GM21786 (cell line): ENCODE measurements around the gene MRM1.
"Not testable (repeated sequence)": the region's sequence is repeated elsewhere in the genome, so short reads cannot be mapped to it uniquely, and the experiment has no call there.

ENCODE experiments used
- ATAC-seq: cut with Tn5 transposase; IDR thresholded peaks from one replicate; pipeline ENCODE4 v1.9.1; 2021; ENCODE audit not compliant: unreplicated experiment

Gene MRM1

DNA sequence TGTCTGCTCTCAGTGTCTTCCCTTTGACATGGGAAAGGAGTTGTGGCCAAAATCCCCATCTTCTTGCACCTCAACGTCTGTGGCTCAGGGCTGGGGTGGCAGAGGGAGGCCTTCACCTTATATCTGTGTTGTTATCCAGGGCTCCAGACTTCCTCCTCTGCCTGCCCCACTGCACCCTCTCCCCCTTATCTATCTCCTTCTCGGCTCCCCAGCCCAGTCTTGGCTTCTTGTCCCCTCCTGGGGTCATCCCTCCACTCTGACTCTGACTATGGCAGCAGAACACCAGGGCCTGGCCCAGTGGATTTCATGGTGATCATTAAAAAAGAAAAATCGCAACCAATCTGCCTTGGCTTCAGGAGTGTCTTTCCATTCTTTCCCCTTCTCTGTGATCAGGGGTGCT, 918 bp upstream of the MRM1 start:
- ATAC-seq, result no peak

- no peak for ATAC-seq
Measured at GRCh38 chr17:36600936-36601302, 464 bp upstream of the MRM1 start.

GRCh38 chr17:36602030-36602748, 806 bp downstream of the MRM1 start:
- ATAC-seq, result no peak

DNA sequence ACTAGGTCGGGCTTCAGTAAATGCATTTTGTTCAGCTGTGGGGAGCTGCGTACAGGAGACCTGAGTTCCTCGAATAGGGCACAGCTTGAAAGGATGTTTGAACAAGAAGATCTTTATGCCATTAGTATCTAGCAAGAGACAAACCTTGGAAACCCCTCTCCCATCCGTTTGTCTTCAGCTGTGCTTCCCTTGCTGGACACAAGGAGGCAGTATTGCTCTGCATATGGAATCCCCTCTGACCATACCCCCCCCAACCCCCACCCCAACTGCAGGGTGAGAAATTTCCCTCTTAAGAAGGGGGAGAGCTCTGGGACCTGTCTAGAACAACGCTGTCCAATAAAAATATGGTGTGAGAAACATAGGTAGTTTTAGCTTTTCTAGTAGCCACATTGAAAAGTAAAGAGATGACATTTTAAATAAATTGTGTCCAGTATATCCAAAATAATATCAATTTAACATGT, 1.6 kb downstream of the MRM1 start:
- no peak for ATAC-seq

DNA sequence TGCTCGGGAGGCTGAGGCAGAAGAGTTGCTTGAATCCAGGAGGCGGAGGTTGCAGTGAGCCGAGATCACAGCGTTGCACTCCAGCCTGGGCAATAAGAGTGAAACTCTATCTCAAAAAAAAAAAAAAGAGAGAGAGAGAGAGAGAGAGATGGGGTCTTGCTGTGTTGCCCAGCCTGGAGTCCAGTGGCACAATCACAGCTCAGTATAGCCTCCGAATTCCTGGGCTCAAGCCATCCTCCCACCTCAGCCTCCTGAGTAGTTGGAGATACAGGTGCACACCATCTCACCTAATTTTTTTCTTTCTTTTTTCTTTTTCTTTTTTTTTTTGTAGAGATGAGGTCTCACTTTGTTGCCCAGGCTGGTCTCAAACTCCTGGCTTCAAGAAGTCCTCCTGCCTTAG, 3.6 kb downstream of the MRM1 start:
- not testable (repeated sequence) for ATAC-seq

DNA sequence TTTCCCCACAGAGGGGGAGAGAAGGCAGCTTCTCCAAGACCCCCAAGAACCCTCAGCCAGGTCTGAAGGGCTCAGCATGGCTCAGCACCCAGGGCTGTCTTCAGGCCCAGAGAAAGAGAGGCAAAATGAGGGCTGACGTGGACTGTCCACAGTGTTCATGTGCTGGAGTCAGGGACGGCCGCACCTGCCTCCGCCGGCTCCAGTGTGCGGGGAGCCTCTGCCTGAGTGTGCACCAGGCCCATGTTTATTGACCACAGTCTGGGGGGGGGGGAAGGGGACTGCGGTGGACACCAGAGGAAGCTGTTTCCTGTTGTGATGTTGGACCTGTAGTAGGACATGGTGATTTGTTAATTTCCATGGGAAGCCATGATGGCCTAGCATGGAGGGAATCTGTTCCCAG, 6.9 kb downstream of the MRM1 start:
- no peak for ATAC-seq

DNA sequence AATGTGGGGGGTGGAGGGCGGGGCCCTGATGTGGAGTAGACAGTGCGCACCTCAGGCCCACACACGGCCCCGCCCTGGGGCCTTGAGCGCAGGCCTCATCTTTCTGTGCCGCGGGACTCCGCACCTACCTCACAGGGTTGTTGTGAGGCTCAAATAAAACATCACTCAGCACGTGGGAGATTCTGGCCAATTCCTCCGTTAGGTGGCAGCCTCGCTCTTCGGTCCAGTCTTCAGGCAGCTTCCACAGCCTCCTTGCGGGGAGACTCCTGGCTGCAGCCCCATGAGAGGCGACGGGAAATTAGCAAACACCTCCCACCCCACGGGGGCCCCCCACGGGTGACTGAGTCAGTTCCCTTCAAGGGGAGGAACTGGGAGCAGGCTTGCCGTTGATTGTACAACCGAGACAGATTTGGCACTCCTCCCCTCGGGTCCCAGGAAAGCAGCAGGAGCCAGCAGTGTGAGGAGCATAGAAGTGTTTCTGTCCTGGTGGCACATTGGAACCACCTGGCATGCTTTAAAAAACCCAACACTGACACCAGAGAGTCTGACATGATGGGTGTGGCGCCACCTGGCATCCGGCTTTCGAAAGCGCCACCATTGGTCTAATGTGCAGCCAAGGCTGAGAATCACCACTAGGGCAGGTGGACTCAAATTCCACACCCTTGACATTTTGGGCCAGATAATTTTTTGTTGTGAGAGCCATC, 7.6 kb downstream of the MRM1 start:
- ATAC-seq, result no peak

DNA sequence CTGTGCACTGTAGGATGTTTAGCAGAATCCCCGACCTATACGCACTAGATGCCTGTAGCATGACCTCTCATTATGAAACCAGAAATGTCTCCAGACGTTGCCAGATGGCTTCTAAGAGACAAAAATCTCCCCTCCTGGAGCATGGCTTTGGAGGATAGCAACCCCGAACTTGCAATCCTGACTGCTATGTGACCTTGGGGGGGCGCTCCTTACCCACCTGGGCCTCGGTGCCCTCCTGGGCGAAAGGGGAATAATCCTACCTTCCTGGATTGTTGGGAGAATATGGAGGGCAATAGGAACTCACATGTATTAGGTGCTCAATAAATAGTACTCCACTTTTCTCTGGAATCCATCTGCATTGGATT, 8.1 kb downstream of the MRM1 start:
- ATAC-seq, result no peak

- ATAC-seq, result no peak
Measured at GRCh38 chr17:36610474-36610873, 9.1 kb downstream of the MRM1 start.

DNA sequence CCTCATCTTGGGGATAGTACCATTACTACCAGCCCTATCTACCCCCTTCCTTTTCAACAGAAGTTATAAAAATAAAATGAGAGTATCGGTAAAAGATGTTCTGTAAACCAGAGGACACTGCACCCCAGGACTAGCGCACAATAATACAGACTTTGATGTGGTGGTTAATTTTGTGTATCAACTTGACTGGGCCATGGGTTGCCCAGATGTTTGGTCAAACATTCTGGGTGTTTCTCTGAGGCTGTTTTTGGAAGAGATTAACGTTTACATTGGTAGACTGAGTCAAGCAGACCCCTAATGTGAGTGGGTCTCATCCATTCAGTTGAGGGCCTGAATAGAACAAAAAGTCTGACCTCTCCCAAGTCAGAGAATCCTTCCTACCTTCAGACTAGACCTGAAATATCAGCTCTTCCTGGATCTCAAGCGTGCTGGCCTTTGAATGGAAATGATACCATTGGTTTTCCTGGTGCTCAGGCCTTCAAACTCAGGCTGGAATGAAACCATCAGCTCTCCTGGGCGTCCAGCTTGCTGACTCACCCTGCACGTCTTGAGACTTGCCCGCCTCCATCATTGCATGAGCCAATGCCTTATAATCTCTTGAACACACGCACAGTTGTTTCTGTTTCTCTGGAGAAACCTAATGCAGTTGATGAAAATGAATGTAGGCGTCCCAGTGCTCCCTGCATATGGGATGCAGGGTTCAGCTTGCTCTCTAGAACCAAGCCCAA, 10.1 kb downstream of the MRM1 start:
- no peak for ATAC-seq

- ATAC-seq, result no peak
Measured at GRCh38 chr17:36612323-36612722, 10.9 kb downstream of the MRM1 start.

DNA sequence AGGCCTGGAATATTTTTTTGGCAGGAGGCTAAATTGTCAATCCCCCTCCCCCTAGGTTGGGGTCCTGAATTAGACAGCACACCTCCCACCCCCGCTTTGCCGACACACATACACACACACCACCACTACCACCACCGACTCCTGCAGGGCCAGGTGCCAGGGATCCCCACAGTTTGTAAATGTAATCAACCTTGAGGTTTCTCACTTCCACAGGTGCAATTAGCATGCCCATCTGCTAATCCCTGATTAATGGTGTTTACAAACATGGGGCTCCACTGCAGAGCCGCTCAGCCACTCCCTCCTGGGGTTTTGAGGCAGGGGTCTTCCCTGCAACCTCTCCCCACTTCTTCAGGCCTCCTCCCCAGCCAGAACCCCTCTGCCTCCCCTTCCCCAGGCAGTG, 11.8 kb downstream of the MRM1 start:
- ATAC-seq, result no peak

- no peak for ATAC-seq
Measured at GRCh38 chr17:36614081-36614480, 12.7 kb downstream of the MRM1 start.

DNA sequence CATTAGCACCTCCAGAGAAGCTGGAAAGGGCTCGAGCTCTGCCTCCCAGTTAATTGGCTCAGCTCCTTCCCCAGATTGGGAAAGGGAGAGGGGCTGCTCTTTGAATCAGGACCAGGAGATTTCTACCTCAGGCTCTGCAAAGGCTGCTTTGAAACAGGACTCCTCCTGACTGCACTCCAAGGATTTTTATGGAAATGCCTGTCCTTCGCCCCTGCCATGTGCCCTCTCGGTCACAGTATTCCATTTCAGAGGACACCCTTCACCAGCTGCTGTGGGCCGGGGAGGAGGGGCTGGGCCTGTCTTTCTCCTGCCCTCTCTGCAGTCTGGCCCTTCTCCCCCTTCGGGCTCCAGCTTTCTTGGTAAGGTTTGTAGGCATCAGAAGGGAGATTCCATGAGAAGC, 13.6 kb downstream of the MRM1 start:
- ATAC-seq, result no peak

DNA sequence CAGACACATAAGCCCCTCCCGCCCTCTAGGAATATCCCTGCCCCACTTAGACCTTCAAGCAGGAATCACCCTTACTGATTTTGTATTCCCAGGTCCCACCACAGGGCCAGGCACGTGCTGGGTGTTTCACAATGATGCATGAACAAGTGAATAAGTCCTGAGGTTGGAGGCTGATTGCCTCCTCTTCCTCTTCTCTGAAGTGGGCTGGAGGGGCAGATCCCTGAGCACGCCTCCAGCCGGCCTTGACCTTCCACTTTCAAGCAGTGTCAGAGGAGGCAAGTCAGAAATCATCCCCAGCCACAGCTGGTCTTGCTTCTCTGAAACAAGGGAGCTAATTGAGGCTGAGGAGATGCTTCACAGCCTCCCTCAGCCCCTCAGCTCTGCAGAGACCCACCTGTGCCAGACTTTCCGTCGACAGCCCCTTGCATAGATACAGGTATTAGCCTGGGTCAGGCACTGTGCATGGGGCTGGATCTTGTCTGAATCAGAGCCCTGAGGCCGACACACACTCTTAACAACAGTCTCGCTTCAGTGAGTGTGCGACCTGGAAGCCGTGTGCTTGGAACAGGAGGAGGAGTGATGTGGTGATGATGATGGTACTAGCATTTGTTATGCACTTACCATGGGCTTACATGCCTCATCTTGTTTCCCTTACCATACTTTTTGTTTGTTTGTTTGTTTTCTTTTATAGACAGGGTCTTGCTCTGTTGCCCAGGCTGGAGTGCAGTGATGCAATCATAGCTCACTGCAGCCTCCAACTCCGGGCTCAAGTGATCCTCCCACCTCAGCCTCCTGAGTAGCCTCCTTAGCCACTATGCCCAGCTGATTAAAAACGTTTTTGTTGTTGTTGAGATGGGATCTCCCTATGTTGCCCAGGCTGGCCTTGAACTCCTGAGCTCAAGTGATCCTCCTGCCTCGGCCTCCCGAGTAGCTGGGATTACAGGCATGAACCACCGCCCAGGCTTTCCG, 15.0 kb downstream of the MRM1 start:
- no peak for ATAC-seq

- no peak for ATAC-seq
Measured at GRCh38 chr17:36617773-36618172, 16.4 kb downstream of the MRM1 start.

GRCh38 chr17:36623281-36623680, 21.9 kb downstream of the MRM1 start:
- ATAC-seq, result no peak

GRCh38 chr17:36625188-36625587, 23.8 kb downstream of the MRM1 start:
- ATAC-seq, result no peak

DNA sequence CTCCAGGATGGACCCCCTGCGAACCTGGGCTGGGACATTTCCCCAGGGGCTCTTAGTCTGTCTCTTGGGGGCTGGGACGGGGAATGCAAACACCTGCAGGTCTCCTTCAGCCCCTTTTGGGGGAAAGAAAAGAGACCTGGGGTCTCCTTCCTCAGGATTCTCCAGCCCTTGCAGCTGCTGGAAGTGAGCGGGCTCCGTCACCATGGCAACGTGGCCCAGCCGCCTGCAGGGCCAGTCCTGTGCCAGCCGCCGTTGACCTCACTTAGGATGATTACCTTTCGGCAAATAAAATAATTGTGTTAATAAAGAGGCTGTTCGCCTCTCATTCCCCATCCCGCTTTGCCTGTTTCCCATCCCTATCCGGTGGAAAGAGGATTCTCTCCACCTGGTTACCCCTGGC, 25.7 kb downstream of the MRM1 start:
- no peak for ATAC-seq

DNA sequence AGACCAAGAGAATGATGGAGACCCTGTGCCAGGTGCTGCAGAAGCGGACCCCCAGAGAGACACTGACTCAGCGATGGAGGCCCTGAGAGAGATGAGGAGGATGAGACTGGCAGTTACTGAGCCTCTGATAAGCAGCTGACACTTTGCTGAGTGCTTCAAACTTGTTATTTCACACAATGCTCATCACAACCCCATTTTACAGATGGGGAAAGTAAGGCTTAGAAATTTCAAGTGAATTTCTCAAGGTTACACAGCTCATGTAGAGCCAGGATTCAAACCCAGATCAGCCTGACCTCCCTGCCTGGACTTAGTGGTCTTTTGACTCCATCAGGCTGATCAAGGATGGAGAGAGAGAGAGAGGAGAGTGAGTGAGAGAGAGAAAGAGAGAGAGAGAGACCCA, 27.2 kb downstream of the MRM1 start:
- no peak for ATAC-seq

DNA sequence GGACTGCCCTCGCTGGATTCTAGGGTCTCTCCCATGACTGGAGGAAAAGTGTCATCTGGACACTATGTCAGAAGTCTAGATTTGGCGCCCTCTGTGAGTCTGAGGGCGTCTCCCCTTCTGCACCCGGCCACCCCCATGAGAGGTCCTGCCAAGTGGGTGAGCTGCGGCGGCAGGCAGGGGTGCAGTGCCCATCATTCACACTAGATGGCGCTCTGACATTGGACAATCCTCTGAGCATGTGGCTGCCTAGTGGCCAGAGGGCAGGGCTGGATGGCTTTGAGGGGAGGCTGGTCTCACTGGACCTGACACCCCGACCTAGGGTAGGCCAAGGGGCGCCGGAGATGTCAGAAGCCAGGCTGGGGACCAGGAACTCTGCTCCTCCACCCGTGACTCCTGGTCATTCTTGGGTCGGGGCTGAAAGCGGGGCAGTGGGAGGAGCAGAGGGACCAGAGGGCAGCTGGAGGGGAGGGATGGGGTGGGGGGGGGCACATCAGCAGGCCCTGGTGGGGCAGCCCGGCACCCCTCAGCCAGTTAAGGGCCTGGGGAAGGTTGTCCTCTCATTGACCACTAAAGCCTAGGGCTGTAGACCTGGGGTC, 28.0 kb downstream of the MRM1 start:
- ATAC-seq, result no peak
